HUDEP-2 (cell line): ENCODE measurements around the gene FAM163A.
"Not testable (repeated sequence)": the region's sequence is repeated elsewhere in the genome, so short reads cannot be mapped to it uniquely, and the experiment has no call there.

Experiments used
- DNase-seq, 76 experiments: peaks; one replicate each; lab custom pipeline; 2025; ENCODE audit not compliant: unreplicated experiment in 76 of 76; lab: John Stamatoyannopoulos, UW

Gene FAM163A

DNA sequence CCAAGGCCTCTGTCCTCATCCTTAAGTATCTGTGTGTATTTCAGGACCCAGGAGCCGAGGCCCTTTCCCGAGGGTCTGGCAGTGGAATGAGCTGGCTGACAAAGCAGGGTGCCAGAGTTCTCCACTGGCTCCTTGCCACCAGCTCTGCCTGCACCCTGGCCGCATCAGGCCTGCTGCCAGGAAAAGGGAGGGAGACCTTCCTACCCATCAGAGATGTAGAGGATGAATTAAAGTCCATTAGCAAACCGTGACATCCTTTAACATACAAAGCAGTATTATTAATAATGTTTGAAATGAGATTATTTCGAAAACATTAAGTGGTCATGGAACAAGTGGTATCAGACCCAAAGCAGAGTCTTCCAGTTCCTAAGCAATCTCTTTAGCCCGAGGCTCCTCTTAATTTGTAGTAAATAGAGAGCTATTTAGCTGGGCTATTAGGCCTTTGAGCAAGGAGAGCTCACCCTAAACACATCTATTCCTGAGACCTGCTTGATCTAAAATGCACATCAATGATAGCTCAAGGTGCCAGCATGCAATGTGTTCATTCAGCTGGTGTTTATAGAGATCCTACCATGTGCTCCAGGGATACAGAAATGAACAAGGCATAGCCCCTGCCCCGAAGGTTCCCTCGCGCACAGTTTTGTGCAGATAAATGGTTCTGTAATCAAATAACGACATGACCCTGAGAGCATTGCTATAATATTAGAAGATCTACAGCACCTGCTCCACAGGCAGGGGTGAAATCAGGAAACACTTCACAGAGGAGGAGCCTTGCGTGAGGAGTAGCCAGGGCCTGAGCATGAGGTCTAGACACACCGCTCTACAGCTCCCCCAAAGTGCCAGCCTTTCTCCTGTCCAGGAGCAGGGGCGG, 44.0 kb downstream of the FAM163A start:
- no peak for DNase-seq

DNA sequence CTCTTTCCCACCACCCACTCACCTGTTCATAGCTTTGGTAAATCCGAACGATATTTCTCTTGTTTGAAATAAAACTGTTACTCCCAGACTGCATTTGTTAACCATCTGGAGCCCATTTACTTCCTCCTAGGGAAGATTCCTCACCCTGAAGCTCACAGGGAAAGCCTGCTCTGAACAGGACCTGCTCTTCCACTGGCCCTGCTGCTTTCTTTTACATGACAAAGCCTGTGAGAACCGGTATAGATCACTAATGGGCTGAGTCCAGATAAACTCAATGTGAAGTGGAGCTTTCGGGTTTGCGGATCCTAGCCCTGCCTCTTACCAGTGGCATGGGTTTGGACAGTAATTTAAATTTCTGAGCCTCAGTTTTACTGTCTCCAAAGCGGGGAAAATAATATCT, 45.2 kb downstream of the FAM163A start:
- no peak for DNase-seq

DNA sequence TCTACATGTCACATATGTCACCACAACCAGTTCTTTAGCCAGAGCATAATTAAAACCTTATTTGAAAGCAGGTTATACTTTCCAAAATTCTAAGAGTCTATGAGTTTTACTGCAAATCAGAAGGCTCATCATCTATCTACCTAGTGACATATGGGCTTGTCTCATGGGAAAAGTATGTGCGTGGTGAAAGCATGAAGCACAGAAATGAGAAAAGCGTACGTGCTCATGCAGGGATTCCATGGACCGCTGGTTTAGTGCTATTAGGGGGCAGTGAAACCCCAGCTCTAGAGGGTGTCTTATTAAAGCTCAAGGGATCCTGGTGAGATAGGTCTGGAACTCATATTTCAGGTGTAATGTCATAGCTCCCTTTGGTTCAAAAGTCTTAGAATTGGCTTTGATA, 50.2 kb downstream of the FAM163A start:
- DNase-seq, result no peak

DNA sequence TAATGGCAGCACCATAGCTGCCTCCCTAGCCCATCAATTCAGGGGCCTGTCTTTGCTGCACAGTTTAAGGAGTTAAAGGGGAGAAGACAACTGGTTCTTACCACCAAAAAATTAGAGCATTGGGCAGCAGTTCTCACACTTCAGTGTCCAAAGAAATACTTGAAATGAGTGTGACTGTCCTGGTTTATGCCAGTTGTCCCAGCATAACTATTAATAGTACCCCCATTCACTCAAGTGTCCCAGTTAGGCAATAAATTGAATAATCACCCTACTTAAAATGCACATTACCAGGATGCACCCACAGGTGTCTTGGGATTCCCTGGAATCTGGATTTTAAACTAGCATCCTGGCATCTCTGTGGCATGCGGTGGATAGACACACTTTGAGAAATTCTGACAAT, 51.1 kb downstream of the FAM163A start:
- DNase-seq, result no peak

DNA sequence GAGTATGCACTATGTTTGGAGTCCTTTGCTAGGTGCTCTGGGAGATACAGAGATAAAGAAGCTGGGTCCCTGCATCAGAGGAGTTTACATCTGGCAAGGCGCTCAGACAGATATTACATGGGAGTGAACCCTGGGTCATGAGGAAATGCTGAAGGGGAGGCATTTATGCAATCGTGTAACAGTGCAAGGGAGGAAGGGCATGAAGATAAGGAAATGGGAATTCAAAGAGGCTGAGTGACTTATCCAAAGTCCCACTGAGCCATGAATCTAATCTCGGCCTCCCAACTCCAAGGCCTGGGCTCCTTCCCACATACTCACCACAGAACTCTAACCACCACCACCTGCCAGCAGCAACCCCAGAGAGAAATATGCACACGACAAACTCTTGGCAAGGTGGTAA, 51.6 kb downstream of the FAM163A start:
- DNase-seq, result no peak

DNA sequence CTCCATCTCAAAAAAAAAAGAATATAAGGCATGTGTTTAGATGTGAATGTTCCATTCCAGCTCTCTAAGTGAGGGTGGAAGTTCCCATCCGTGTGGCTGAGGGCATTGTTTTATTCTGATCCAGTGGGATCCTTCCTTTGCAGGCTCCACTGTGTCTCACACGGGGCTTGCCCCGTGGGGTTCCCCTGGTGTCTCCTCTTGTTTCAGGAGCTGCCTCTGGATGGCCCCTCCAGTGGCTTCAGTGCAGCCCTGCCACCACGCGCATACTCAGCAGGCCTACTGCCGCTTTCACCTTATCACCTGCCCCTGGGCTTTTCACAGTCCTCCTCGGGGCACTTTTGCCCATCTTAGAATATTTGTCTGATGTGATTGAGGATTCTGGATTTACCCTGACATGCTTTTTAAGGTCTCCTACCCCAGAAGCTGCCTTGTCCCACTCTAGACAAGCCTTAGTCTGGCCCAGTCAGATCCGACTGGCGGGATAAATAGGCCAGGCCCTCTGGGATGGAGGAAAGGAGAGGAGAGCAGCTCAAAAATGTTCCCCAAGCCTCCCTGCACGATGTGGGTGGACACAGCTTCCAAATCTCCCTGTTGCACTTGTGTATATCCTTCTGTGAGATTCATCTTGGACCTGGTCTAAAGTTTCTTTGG, 55.2 kb downstream of the FAM163A start:
- no peak for DNase-seq

DNA sequence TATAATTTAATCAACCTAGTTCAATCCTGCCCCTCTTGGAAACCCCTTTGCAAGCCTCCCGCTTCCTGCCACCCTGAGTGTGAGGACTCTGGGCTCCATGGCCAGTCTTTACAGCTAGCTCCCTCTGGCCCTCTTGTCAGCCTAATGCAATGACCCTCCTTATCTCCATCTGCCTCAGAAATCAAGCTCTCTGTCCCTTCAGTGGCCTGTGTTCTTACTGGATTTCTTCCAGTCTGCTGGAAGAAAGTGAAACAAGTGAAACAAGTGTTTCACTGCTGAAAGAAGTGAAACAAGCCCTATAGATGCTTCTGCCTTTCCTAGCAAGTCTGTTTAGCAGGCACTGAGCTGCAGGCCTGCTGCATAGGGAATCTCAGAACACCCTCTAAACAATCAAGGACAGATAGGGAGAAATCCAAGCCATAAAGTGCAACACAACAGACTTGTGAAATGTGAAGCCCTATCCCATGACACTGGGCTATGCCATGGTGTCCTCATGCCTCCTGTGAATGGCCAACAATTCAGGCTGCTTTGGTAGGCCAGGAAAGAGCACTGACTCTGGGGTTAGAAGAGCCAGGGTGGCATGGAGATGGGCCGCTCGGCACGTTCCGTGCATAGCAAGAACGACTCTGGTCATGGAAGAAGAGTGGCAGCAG, 55.9 kb downstream of the FAM163A start:
- DNase-seq, result no peak

DNA sequence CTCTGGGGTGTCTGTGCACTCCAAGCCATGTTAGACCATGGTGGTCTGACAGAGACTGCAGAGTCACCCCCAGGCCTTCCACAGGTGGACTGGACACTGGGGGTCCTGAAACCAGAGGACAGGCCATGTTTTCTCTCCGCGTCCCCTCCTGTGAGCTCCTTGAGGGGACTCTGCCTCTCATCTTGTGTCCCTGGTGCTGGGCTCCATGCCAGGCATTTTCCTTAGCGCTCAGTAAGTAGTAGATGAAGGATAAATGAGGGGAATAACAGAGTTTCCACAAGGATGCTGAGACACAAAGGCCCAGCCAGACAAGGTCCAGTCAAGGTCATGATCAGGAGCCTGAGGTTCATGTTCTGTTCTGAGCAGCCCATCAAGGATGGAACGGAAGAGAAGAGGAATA, 57.4 kb downstream of the FAM163A start:
- no peak for DNase-seq

DNA sequence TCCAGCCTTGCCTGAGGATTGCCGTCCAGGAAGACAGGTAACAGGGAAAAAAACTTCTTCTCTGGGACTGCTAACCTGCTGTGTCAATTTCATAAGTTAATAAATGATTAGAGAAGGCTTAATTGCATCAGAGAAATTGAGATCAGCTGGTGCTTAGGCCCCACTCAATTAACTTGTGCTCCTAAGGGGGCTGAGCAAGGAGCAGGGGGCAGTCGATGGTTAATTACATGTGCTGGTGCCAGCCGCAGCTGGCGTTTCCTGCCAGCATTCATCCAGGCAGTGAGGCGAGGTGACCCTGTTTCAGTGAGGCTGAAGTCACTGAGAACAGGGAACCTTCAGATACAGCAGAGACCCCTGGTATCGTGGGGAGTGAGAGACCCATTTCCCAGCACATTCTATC, 60.0 kb downstream of the FAM163A start:
- DNase-seq, result no peak

DNA sequence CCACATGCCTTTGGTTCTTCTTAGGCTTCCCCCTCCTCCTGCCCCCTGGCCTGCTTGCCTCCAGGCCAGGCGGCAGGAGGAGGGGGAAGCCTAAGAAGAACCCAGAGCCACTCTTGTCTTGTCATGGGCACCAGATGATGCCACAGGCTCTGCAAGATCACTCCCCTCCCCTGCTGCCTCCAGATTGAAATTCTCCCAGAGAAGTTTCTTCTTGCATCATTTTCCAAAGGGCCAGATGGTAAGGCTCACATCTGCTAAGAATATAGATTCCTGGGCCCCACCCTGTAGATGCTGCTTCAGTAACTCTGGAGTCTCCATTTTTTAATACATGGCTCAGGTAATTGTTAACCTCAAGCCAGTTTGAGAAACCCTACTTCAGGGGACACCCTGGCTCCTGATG, 60.8 kb downstream of the FAM163A start:
- no peak for DNase-seq

DNA sequence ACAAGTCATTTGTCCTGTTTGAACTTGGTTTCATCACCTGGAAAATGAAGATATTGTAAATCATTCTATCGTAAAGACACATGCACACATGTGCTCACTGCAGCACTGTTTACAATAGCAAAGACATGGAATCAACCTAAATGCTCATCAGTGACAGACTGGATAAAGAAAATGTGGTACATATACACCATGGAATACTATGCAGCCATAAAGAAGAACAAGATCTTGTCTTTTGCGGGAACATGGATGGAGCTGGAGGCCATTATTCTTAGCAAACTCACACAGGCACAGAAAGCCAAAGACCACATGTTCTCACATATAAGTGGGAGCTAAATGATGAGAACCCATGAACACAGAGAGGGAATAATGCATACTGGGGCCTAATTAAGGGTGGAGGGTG, 61.3 kb downstream of the FAM163A start:
- not testable (repeated sequence) for DNase-seq

DNA sequence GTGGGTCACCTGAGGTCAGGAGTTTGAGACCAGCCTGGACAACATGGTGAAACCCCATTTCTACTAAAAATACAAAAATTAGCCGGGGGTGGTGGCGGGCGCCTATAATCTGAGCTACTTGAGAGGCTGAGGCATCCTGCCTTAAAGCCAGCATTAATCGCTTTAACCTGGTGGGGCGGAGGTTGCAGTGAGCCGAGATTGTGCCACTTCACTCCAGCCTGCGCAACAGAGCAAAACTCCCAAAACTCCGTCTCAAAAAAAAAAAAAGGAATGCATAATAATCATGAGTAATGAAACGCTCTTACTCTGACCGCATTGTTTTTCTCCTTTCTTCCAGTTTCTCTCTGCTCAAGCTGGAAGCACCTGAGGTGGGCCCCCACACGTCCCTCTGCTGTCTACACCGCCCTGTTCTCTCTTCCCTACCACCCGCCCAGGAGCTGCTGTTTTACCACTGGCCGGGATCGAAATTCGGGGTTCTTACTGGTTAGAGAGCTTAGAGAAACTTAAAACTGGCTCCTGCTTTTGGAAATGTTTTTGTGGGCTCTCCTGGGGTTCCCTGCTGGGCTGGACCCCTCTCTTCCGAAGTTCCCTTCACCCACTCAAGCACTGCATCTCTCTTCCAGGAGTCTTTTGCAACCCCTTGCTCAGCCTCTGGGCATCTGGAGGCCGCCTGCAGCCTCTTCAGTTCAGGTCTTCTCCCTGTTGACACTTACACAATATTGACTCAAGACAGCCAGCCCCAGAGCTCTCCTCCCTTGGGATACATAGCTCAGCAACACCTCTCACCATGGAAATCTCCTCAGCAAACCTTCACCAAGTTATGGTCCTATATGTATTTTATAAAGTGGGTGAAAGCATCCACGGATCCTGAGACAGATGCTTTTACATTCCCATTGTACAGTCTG, 62.5 kb downstream of the FAM163A start:
- no peak for DNase-seq

DNA sequence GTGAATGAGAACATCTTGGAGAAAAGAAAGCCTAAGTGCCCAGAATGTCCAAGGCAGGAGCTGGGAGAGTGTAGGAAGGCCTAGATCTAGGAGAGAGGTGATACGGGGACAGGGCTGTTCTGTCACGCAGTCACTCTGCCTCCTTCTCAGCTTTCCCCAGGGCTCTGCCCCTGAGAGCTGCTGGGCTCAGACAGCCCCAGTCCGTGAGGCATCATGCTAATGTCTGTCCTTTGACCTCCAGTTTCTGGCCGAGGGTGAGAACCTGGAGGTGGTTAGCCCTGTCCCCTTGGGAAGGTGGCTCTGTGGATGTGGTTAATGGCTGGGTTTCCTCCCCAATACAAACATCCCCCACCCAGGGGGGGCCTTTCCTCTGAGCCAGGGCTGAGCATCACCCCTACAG, 63.2 kb downstream of the FAM163A start:
- no peak for DNase-seq

DNA sequence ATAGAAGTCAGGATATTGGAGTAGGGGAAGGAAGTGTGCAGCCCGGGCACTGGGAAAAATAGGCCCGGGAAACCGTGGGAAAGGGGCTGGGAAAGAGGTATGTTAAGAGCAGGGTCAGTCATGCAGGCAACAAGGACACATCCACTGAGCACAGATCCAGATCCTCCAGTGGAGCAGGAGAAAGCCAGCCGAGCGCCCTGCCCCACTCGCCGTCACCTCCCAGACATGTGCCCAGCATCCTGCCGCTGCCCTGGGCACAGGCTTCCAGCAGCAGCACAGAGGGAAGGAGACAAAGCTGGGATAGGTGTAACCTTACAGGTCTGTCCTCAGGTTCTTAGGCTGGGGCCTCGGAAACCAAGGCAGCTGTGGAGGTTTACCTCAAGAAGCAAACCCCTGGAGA, 64.2 kb downstream of the FAM163A start:
- DNase-seq, result no peak

DNA sequence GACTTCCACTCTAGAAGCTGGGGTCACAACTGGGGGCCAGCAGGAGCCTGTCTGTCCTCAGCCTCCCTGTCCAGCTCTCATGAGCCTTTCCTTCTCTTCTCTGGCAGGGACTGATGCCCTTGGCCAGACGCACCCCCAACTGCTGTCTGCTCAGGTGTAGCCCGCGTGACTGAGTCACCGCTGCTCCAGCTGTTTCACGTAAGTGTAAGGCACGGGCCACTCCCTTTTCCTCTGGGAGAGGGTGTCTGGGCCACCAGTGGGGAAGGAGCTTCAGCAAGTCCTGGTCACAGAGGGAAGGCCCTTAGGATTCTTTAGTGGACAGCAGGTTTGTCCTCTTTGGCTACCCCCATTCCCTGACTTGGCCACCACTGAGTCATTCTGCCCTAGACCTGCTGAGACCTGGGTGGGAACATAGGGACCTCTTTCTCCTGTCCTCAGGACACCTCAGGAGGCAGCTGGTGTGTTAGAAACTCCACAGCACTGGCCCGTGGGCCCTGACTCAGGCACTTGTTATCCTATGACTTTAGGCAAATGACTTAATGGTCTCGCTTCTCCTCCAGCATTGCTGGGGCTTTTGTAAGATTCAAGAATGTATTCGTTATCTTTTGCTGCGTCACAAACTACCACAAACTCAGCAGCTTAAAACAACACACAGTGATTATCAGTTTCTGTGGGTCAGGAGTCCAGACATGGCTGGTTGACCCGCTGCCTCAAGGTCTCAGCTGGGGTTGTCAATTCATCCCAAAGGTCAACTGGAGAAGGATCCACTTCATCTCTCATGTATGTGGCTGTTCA, 64.8 kb downstream of the FAM163A start:
- DNase-seq, result no peak

DNA sequence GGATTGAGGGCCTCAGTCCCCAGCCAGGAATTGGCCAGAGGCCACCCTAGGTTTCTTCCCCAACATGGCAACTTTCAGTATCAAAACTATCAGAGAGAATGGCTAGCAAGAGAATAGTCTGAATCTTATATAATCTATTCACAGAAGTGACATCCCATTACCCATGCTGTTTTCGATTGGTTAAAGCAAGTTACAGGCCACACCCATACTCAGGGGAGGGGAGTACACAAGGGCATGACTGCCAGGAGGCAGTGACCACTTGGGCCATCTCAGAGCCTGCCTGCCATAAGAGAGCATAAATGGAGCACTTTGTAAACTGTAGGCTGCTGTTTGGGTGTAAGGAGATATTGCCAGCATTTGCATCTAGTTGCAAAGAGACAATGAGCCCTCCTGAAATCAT, 65.4 kb downstream of the FAM163A start:
- DNase-seq, result no peak

DNA sequence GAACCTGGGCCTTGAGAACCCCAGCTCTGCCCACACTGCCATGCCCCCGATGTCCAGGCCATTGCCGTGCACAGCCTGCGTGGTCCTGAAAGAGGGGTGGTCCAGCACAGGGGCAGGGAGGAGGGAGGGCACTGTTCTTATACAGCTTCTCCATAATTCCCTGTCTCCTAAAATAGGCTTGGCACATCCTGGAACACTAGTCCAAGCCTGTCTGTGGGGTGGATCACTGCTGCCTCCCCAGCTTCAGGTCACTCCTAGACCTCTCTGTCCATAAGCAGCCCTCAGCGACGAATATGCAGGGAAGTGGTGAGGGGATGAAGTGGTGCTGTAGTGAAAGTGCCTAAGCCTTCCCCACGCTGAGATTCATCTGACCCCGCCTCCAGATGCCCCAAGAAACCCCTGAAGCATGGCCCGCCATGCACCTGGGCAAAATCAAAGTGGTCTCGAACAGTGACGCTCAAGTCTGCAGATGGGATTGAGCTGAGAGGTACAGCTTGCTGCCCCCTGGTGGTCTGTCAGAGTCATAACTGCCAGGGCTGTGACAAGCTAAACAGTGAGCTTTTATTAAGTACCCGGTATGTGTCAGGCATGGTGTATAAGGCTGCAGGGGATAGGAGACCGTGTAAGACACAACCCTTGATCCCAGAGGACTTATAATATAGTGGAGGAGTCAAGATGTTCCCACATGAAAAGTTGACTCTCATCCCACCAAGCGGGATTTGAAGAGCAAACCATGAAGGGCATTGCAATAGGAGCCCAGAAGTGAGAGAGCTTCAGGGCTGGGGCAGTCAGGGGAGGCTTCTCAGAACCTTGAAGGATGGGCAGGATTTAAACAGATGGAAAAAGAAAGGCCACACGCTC, 66.6 kb downstream of the FAM163A start:
- DNase-seq, result peak in 43 of 76 experiments; percentile 4 to 61 (median 23)

DNA sequence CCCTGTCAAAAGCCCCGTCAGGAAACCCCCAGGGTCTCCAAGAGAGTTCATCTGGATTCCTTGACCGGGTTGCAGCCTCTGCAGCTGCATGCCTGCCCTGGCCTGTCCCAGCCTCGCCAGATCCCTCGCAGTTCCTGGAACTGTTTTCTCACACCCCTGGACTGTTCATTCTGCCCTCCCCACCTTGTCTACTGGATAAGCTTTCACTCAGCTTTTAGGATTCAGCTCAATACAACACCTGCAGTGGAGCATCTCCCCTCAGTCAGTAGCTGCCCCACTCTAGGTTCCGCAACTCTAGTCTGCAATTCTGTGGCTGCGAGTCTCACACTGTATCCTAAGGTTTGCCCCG, 67.2 kb downstream of the FAM163A start:
- no peak for DNase-seq
